GM18505 (cell line): ENCODE results near the gene SH3BP2.
A peak's percentile ranks its signal among the peaks of the same experiment; 100 is the strongest.

Experiments used
- ATAC-seq: cut with Tn5 transposase; IDR thresholded peaks from one replicate; pipeline ENCODE4 v1.9.1; 2021; ENCODE audit not compliant: unreplicated experiment
- POLR2A ChIP-seq: IDR thresholded peaks from 4 replicates; pipeline ENCODE4 v1.6.1; 2011; ENCODE audit warnings: borderline replicate concordance; ENCODE audit not compliant: insufficient read depth, insufficient read length; ENCODE audit errors: extremely low read depth

The SH3BP2 gene

DNA sequence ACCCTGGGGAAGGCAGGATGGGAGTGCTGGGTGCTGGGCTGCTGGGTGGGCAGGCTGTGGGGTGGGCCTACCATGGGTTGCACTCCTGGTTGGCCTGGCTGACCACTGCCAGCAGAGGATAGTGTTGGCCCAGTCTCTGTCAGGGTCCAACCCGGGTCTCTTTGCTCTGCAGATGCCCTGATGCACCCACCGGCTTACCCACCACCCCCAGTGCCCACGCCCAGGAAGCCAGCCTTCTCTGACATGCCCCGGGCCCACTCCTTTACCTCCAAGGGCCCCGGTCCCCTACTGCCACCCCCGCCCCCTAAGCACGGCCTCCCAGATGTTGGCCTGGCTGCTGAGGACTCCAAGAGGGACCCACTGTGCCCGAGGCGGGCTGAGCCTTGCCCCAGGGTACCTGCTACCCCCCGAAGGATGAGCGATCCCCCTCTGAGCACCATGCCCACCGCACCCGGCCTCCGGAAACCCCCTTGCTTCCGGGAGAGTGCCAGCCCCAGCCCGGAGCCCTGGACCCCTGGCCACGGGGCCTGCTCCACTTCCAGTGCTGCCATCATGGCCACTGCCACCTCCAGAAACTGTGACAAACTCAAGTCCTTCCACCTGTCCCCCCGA is 36.5 kb downstream of the SH3BP2 start:
- no peak for ATAC-seq
- no peak for TF ChIP-seq POLR2A

DNA sequence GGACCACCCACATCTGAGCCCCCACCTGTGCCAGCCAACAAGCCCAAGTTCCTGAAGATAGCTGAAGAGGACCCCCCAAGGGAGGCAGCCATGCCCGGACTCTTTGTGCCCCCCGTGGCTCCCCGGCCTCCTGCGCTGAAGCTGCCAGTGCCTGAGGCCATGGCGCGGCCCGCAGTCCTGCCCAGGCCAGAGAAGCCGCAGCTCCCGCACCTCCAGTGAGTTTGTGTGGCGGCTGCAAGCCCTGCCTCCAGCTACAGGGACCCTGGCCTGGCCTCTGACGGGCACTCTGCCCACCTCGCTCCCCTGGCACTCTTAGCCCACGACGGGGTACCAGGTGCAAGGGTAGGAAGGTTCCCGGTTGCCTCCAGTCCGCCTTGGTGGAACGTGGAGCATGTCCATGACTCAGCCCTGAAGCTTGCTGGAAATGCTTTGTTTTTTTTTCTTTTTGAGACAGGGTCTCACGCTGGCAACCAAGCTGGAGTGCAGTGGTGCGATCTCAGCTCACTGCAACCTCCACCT is 37.1 kb downstream of the SH3BP2 start:
- ATAC-seq, result no peak
- no peak for TF ChIP-seq POLR2A

DNA sequence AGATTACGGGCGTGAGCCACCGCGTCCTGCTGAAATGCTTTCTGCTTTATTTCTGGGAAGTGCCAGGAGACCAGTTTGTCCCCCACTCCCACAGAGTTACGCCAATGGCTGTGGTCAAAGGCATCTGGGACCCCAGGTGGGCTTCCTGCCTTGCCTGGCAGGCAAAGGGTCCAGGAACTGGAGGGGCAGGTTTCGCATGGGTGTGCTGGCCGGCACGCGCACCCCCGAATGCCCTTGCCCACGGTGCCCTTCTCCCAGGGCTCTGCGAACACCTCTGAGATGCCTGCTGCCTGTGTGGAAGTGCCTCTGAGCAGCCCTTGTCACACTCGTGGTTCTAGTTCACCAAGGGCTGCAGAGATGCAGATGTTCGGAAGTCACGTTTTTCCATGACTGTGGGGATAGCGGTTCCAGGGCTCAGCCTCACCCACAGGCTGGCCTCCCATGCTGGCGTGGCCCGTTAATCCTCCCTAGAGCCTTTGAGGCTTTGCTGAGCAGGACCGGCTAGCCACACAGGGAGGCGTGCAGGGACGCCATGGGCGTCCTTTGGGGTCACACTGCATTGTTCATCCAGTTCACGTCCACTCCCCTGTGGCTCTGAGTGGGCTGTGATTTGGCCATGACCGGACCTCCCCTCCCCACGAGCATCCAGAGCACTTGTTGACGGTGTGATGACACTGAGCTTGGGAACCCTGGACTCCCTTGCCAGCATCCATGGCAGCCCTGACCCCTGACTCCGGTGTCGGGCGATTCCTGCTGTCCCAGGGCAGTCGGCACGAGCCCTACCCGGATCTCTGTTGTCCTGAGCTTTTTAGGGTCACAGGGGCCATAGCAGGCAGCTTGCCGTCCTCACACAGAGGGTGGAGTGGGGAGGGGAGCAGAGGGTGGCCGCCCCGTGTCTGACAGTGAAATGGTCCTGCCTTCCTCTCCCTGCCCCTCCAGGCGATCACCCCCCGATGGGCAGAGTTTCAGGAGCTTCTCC is 38.0 kb downstream of the SH3BP2 start:
- ATAC-seq, result no peak
- TF ChIP-seq POLR2A, result no peak

DNA sequence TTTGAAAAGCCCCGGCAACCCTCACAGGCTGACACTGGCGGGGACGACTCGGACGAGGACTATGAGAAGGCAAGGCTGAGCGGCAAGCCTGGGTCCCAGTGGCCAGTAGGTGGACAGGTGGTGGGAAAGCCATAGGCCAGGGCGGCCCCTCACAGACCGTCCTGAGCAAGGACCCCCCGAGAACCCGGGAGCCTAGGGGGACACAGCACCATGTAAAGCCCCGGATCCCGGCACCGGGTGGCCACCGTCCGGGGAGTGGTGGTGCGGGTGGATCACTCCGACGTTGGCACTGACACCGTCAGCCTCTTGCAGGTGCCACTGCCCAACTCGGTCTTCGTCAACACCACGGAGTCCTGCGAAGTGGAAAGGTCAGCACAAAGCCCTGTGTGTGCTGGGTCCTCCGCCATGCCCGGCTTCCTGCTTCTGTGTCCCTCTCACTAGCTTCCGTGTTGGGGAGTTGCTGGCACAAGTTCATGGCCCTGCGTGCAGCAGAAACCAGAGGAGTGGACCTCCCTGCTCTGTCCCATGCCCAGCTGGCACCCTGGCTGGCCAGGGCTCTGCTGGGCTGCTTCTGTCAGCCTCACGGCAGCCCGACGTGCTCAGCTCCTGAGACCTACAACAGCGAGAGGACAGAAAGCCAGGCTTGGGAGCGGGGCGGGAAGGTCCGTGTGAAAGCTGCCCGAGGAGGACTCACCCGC is 38.9 kb downstream of the SH3BP2 start:
- TF ChIP-seq POLR2A, result peak; percentile 16
- ATAC-seq, result no peak

DNA sequence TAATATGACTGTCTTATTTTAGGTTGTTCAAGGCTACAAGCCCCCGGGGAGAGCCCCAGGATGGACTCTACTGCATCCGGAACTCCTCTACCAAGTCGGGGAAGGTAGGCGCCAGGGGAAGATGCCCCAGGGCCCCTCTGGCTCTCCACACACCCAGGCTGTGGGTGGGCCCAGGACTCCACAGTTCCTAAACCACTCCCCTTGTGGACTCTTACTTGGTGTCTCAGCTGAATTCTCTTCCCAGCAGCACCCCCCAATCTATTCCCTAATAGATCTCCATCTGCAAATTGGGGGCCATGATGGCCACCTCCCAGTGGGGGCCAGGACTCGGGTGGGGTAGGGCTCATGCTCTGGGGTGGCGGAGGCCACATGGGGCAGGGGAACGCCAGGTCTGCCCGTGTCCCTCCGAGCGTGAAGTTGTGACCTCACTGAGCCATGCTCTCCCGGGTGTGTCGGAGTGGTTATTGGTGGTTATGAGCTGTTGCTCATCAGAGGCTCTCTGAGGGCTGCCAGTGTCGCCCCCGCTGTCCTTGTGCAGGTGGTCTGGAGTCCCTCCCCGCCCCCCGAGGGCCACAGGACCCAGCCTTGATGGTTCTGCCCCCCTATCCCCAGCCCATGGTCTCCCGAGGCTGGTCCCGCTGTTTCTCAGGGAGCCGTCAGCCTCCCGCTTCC is 39.6 kb downstream of the SH3BP2 start:
- no peak for TF ChIP-seq POLR2A
- peak; percentile 61 for ATAC-seq

DNA sequence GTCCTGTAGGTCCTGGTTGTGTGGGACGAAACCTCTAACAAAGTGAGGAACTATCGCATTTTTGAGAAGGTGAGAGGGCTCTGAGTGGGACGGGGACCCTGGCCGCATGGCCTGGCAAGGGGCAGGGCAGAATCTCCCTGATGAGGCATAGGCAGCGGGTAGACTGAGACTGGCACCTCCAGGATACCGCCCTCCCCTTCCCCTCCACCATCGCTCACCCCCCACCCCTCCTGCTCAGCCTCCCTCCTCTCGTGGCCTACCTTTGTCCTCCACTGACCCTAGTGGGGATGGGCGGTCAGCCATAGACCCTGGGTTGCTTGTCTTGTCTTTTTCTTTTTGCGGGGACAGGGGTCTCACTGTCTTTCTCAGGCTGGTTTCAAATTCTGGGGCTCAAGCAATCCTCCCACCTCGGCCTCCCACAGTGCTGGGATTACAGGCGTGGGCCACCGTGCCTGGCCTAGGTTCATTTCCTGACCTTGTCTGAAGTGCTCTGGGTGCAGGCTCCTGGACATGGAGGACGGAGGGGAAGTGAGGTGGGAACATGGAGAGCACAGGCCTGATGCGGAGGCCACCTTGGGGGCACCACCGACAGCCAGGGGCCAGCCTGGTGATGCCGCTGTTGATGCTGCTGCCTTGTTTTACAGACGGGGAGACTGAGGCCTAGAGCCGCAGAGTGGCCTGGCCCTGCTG is 40.2 kb downstream of the SH3BP2 start:
- TF ChIP-seq POLR2A, result no peak
- ATAC-seq, result no peak

DNA sequence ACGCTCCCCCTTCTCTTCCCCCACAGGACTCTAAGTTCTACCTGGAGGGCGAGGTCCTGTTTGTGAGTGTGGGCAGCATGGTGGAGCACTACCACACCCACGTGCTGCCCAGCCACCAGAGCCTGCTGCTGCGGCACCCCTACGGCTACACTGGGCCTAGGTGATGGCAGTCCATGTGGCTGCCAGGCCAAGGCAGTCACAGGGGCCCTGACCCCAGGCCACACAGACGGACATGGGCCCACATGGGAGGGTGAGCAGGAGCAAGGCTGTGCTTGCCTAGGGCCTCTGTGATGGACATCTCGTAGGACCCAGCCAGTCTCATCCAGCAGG is 40.8 kb downstream of the SH3BP2 start:
- no peak for ATAC-seq
- no peak for TF ChIP-seq POLR2A

DNA sequence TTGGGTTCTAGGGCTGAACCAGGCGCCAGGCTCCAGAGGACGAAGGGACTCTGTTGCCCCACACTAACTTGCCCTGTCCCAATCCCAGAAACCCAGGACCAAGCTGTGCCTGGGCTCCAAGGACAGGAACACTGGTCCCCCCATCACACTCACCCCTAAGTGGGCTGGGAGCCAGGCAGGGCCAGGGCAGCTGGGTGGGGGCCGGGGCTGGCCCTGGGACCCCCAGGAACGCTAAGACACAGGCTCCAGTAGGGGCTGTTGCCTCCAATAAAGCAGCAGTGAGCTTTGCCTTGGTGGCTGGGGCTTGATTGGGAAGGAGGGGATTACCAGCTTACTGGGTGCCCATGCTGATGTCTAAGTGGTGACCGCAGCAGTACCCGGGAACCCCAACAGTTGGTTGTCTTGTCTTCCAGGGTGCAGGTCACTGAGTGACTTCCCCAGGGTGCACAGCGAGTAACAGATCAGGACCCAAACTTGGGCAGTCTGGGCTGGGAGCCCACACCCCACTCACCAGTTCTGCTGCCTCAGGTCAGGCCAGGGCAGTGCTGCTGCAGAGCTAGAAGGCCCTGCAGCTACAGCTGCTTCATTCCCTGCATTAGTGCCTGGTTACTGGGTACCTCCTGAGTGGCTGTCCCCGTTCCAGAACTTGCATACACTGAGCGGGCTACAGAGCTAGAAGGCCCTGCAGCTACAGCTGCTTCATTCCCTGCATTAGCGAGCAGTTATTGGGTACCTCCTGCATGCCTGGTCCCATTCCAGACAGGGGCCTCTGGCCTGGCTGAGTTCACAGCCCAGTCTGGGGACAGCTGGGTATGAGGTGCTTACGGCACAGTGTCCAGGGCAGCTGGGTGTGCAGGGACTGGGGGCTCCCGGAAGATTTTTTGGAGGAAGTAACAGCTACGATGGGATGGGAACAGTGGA is 41.4 kb downstream of the SH3BP2 start:
- TF ChIP-seq POLR2A, result no peak
- no peak for ATAC-seq

DNA sequence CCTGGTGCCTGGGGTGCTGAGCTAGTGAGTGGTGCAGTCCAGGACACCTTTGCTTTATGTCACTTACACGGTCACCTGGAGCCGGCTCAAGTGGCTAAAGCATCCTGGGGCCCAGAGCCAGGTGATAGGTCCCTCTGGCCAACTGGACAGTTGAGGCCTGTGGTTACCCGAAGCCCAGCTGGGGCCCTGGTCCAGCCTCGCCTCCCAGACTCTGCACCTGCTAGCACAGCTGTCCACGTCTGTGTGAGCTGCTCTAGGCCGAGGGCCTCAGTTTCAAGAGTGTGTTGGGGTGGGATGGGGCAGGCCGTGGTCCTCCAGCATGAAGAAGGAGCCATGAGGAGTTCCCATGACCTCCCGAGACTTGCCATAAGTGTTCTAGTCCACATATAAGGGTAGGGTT is 43.1 kb downstream of the SH3BP2 start:
- no peak for TF ChIP-seq POLR2A
- ATAC-seq, result no peak

DNA sequence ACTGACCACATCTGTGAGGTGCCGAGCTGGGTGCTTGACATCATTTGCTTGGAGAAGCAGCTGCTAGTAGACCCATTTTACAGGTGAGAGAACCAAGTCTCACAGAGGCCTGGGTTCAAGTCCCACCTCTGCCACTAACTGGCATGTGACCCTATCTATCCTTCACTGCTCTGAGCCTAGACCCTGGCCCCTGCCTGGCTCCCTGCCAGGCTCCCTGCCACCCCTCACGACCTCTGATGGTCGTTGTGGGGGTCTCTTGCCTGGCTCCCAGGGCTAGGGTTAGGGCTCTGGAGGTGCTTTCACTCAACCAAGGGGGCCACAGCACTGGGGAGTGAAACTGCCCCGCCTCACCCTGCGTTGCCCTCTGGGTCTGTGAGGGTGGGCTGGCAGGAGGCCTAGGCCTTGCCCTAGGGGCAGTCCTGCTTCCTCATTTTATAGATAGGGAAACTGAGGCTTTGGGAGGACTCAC is 43.5 kb downstream of the SH3BP2 start:
- no peak for TF ChIP-seq POLR2A
- ATAC-seq, result no peak

DNA sequence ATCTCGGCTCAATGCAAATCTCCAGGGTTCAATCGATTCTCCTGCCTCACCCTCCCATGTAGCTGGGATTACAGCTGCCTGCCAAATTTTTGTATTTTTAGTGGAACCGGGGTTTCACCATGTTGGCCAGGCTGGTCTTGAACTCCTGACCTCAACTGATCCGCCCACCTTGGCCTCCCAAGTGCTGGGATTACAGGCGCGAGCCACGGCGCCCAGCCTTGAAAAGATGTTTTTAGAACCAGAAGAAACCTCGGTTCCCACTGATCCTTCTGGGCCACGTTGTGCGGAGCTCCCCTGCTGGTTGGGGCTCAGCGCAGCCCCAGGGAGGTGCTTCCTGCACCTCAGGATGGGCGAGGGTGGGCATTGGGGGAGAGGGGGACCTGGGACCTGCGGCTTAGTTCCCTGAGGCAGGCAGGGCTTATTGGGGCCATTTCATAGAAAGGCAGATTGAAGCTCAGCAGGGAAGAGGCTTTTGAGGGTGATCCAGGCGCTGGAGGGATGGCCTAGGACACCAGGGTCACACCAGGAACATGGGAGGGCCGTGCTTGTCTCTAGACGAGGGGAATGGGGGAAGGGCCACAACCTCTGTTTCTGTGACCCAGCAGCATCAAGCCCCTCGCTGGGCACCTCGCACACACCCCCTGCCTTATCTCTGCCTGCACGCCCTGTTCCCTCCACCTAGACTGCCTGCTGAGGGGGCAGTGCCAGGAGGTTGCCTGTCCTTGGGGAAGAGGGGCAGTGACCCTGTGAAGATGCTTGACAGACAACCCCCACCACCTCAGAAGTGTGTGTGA is 44.4 kb downstream of the SH3BP2 start:
- ATAC-seq, result no peak
- no peak for TF ChIP-seq POLR2A
